GM21529 (cell line): ENCODE results near the gene HOXD8.

Experiments
- ATAC-seq: cut with Tn5 transposase; IDR thresholded peaks from one replicate; pipeline ENCODE4 v1.9.1; 2021; ENCODE audit not compliant: unreplicated experiment

HOXD8 gene

GRCh38 chr2:176128172-176128981, 1.1 kb upstream of the HOXD8 start:
- ATAC-seq, result no peak

- no peak for ATAC-seq
Measured at GRCh38 chr2:176129813-176130146, 275 bp downstream of the HOXD8 start.

- ATAC-seq, result no peak
Measured at GRCh38 chr2:176130147-176130956, 847 bp downstream of the HOXD8 start.

GRCh38 chr2:176130957-176131847, 1.7 kb downstream of the HOXD8 start:
- ATAC-seq, result no peak

GRCh38 chr2:176131848-176132158, 2.3 kb downstream of the HOXD8 start:
- no peak for ATAC-seq

GRCh38 chr2:176132205-176133171, 3.0 kb downstream of the HOXD8 start:
- no peak for ATAC-seq

- ATAC-seq, result no peak
Measured at GRCh38 chr2:176133389-176133788, 3.9 kb downstream of the HOXD8 start.

GRCh38 chr2:176134035-176134434, 4.5 kb downstream of the HOXD8 start:
- no peak for ATAC-seq

- no peak for ATAC-seq
Measured at GRCh38 chr2:176135035-176135440, 5.5 kb downstream of the HOXD8 start.

GRCh38 chr2:176136374-176137251, 7.1 kb downstream of the HOXD8 start:
- ATAC-seq, result no peak

- no peak for ATAC-seq
Measured at GRCh38 chr2:176137252-176137580, 7.7 kb downstream of the HOXD8 start.

- no peak for ATAC-seq
Measured at GRCh38 chr2:176137906-176138305, 8.4 kb downstream of the HOXD8 start.

GRCh38 chr2:176138526-176138922, 9.0 kb downstream of the HOXD8 start:
- ATAC-seq, result no peak

GRCh38 chr2:176138923-176139660, 9.6 kb downstream of the HOXD8 start:
- no peak for ATAC-seq

- no peak for ATAC-seq
Measured at GRCh38 chr2:176139661-176140512, 10.4 kb downstream of the HOXD8 start.

GRCh38 chr2:176140513-176141317, 11.2 kb downstream of the HOXD8 start:
- peak; percentile 88 for ATAC-seq

- ATAC-seq, result no peak
Measured at GRCh38 chr2:176142281-176142680, 12.8 kb downstream of the HOXD8 start.
